NT2/D1 (cell line): ENCODE measurements around the gene B3GALT6.

Experiments used
- SUZ12 ChIP-seq: IDR thresholded peaks from 2 replicates; pipeline ENCODE4 v1.6.1; 2011; ENCODE audit not compliant: insufficient read length, insufficient read depth; ENCODE audit errors: extremely low read depth
- YY1 ChIP-seq: IDR thresholded peaks from 2 replicates; pipeline ENCODE4 v1.6.1; 2011; ENCODE audit not compliant: insufficient read length, insufficient read depth
- ZNF274 ChIP-seq: IDR thresholded peaks from 2 replicates; pipeline ENCODE4 v1.6.1; 2011; ENCODE audit warnings: mild to moderate bottlenecking, low read depth, low read length

DNA sequence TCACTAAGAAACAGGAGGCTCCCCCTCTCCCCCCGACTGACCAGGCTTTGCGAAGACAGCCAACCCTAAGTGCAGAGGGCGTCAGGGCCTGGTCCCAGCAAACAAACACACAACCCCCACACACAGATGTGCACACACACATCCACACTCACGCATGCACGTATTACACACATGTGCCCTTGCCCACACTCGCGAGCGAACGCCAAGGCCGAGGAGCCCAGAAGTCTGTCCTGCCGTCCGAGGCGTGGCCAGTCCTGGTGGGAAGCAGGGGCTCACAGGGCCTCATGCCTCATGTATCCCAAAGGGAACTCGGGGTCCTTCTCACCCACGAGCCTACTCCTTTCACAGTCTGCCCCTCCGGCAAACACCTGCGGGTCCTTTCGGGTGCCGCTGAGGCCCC lies 2.3 kb upstream of the B3GALT6 start:
- no peak for TF ChIP-seq ZNF274
- no peak for TF ChIP-seq YY1
- no peak for TF ChIP-seq SUZ12
